GM19328 (cell line): ENCODE data around the gene MRPS12.
"Not testable (repeated sequence)": the region's sequence is repeated elsewhere in the genome, so short reads cannot be mapped to it uniquely, and the experiment has no call there.

ENCODE experiments used
- ATAC-seq: cut with Tn5 transposase; IDR thresholded peaks from one replicate; pipeline ENCODE4 v1.9.1; 2021; ENCODE audit warnings: mild to moderate bottlenecking, moderate library complexity; ENCODE audit not compliant: unreplicated experiment

The MRPS12 gene

DNA sequence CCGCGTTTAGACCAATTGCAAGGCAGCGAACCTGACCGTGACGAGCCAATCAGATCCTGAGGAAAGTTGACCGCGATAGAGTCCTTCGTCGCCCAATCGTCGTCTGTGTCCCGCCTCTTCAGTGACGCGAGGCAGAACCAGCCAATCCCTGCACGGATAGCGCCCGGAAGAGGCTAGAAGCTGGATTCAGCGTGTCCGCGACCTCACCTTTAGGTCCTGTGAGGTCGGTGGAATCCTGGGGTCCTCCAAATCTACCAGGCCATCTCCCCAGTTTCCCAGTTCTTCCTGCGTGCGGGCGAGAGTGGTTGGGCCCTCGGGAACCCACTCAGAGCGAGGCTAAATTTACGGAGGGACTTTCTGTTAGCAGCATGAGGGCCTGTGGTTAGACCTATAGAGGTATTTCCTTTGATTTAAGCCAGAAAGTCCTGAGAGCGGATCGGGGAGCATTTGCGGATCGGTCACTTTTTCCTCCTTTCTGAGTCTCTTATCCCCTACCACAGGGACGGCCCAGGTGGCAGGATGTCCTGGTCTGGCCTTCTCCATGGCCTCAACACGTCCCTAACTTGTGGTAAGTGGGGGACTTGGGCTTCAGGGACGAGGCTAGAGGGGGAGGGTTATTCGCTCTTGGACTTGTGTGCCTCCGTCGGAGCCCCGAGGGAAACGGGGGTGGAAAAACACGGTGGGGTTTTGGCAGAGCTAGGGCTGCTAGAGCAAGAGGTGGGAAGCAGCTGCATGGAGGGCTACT, at the start of gene MRPS12:
Gene MRPS12, plus strand, starts transcription at position 169 of the 745 bp plus-strand sequence. Its CDS starts 351 bp downstream, at position 520.
- ATAC-seq, result peak; percentile 76

DNA sequence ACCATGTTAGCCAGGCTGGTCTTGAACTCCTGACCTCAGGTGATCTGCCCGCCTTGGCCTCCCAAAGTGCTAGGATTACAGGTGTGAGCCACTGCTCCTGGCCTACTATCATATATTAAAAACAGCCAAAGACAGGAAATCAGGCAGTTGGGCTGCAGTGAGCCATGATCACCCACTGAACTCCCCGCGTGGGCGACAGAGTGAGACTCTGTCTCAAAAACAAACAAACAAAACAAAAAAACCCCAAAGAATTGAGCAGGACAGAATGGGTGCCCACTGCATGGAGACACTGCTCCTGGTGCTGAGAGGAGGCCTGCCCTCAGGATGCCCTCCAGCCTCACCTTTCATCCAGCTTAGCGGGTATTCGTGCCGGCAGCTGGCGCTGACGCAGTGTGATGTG, 47.5 kb upstream of the MRPS12 start:
- ATAC-seq, result no peak

DNA sequence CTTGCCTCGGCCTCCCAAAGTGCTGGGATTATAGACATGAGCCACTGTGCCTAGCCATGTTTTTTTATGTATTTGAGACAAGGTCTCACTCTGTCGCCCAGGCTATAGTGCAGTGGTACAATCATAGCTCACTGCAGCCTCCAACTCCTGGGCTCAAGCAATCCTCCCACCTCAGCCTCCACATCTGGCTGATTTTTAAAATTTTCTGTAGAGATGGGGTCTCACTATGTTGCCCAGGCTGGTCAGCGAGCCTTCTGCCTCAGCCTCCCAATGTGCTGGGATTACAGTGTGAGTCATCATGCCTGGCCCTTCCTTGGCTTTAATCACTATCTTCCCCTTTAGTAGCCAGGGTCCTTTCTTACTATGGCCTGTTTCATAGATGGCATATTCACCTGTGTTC, 46.1 kb upstream of the MRPS12 start:
- not testable (repeated sequence) for ATAC-seq

DNA sequence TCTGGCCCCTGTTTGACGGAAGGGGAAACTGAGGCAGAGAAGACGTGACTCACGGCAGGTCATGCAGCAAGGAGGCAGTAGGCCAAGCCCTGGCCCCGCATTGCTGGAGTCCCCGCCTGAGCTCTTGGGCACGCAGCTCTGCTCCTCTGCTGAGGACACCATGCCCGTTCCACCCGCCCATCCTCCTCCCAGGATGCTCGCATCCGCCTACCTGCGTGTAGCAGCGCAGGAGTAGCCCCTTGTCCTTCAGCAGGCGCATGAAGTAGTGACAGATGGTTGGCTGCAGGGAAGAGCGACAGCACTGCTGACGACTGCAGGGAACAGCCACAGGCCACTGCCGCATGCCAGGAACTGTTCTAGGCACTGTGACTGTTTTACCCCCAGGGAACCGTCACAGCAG, 41.9 kb upstream of the MRPS12 start:
- no peak for ATAC-seq

- ATAC-seq, result no peak
These were observed 40.9 kb upstream of the MRPS12 start for GRCh38 chr19:38889803-38890202.

DNA sequence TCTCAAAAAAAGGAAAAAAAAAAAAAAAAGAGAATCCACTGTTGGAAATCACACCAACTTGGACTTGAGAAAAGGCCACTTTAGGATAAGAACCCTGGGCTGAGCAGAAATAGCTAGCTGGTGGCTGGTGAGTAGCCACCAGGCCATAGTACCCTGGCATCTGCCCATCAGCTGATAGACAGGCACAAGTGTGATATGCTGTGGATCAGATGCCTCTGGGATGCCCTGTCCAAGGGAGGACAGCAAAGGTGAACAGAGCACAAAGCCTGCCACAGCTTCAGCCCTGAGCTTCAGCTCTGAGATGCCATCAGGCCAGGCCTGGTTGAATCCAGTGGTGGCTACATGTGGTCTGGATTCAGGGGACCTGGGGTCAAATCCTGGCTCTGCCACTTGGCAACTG, 40.1 kb upstream of the MRPS12 start:
- no peak for ATAC-seq

GRCh38 chr19:38891771-38892170, 39.0 kb upstream of the MRPS12 start:
- ATAC-seq, result no peak

- no peak for ATAC-seq
These were observed 37.9 kb upstream of the MRPS12 start for GRCh38 chr19:38892841-38893240.

DNA sequence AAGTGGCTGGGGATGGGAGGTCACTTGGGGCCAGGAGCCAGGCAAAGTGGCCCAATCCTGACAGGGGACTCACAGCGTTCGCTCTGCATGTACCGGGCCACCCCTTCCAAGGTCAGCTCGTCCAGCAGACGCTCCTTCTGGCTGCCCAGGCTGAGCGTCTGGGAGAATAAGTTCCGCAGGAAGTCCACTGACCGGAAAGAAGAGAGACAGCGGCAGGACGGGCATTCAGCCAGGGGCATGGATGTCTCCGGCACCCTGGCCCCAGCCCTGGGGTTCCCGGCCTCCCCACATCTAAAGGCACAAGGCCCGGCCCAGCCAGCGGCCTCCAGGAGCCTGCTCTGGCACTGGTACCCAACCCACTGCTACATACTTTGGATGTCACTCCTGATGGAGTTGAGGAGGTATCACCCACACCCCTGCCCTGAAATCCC, 37.4 kb upstream of the MRPS12 start:
- ATAC-seq, result no peak

DNA sequence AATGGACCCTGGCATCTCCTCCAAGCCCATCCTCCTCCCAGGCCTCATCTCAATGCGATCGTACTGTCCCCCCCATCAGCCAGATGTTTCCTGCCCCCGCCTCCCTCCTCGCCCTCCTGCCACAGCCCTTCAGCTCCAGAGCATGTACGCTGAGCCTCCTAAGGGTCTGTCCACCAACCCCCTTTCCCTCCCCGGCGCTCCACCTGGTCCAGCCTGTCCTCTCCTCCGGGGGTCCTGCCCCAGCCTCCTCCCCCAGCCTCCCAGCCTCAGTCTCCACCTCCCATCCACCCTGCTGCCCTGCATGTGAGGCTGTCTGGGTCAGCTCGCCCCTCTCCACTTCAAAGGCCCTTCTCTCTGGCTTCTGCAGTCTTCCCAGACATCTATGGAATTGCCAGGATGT, 35.8 kb upstream of the MRPS12 start:
- ATAC-seq, result no peak

DNA sequence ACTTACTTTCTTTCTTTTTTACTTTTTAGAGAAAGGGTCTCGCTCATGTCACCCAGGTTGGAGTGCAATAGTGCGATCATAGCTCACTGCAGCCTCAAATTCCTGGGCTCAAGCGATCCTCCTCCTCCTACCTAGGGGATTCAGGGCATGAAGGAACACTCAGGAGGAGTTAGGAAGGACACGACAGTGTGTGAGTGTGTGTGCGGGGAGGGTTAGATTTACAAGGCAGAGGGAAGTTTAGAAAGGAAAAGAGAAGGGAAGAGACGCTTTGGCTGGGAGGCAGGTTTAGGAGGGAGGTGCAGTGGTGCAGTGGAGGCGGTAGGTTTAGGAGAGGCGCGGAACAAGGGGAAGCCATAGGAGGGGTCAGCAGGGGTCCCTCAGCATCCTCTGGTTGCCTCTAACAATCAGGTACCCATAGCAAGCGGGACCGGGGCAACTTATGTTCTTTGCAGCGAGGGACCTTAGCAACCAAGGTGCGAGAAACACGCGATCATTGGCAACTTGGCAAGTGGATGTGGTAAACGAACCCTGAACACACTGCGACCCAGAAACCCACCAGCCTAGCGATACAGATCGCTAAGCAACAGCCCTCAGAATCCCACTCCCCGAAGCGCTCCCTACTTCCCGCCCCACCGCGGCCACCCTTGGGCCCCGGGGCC, 31.8 kb upstream of the MRPS12 start:
- no peak for ATAC-seq

DNA sequence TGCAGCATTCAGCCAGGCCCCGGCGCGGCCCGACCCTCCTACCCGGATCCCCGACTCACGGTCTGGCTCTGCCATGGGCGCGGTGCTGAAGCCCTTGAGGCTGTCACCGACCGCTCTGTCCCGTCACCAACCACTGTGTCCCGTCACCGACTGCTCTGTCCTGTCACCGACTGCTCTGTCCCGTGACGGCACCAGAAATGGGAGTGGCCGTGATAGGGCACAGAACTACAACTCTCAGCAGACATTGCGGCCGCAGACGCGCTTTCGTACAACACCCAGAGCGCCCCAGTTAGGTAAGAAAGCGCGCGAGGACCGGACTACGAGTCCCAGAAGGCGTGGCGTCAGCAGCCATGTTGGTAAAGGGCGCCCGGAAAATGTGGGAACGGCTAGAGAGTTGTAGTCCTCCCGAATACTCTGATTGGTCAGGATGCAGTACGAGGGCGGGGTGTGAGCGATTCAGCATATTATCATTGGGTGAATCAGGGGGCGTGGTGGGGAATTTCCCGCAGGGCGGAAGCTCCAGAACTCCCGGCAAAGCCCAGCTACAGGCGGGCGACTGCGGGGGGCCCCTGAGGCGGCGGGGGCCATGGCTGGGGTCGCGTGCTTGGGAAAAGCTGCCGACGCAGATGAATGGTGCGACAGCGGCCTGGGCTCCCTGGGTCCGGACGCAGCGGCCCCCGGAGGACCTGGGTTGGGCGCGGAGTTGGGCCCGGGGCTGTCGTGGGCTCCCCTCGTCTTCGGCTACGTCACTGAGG, 31.1 kb upstream of the MRPS12 start, which contains the start of the genes NFKBIB and SIRT2:
Gene NFKBIB, plus strand, starts transcription at position 523 of the 755 bp plus-strand sequence. Its CDS starts 64 bp downstream, at position 587.
Gene SIRT2, minus strand, starts transcription at position 172 of the 755 bp plus-strand sequence. Its CDS starts 97 bp downstream, at position 75.
- peak; percentile 90 for ATAC-seq

GRCh38 chr19:38900202-38900629, 30.5 kb upstream of the MRPS12 start:
- no peak for ATAC-seq

GRCh38 chr19:38900743-38901190, 30.0 kb upstream of the MRPS12 start:
- ATAC-seq, result no peak

- no peak for ATAC-seq
These were observed 29.1 kb upstream of the MRPS12 start for GRCh38 chr19:38901683-38902082.

DNA sequence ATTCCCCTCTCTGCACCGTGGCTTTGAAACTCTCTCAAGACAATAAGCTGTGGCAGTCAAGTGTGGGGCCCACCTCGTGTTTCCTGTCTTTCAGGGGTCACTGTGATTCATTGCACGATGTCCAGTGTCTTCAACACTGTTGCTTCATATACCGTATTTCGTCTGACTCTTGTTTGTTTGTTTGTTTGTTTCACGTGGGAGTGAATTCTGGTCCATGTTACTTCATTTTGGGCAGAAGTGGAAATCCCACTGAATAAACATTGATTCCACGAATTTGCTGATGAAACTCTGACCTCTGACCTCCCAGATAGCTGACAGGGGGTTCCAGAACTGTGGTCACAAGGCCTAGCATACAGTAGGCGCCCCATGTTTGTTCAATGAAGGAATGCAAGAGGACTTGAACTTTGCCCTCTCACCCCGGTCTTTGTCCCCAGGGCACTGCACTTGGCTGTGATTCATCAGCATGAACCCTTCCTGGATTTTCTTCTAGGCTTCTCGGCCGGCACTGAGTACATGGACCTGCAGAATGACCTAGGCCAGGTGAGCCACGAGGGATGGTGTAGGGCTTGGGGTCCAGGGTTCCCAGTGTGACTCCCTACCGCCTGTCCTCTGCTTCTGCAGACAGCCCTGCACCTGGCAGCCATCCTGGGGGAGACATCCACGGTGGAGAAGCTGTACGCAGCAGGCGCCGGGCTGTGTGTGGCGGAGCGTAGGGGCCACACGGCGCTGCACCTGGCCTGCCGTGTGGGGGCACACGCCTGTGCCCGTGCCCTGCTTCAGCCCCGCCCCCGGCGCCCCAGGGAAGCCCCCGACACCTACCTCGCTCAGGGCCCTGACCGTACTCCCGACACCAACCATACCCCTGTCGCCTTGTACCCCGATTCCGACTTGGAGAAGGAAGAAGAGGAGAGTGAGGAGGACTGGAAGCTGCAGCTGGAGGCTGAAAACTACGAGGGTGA, 25.9 kb upstream of the MRPS12 start:
- no peak for ATAC-seq

GRCh38 chr19:38905620-38906019, 25.1 kb upstream of the MRPS12 start:
- ATAC-seq, result no peak

DNA sequence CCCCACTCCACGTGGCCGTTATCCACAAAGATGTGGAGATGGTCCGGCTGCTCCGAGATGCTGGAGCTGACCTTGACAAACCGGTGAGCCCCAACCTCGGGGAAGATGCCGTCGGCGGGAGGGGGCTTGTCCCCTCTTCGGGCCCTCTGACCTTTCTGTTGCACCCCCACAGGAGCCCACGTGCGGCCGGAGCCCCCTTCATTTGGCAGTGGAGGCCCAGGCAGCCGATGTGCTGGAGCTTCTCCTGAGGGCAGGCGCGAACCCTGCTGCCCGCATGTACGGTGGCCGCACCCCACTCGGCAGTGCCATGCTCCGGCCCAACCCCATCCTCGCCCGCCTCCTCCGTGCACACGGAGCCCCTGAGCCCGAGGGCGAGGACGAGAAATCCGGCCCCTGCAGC, 23.5 kb upstream of the MRPS12 start:
- ATAC-seq, result no peak

DNA sequence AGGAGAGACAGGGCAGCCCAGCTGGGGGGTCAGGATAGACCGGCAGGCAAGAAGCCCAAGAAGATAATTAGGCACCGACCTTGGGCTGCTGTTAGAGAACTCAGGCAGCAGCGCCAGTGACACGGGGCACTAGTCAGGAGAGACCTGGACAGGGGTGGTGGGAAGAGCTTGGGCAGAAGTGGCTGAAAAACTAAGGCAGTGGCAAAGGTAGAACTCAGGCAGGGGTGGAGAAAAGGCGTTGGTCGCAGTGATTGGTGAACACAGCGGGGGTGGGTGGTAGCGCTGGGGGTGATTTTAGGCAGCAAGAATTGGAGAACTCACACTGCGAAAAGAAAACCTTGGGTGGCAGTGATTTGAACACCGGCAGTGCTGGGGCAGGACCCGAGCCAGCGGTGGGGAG, 23.1 kb upstream of the MRPS12 start:
- no peak for ATAC-seq

- ATAC-seq, result no peak
These were observed 21.8 kb upstream of the MRPS12 start for GRCh38 chr19:38908911-38909310.
